Measurements from ENCODE around the gene RAB32.

- TF ChIP-seq POLR2A (IDR thresholded peaks at IDR 0.05; ENCODE audit: low read length) (no peak), GATA1 (IDR thresholded peaks at IDR 0.05; ENCODE audit: low read depth, low read length) (no peak)
Observed at GRCh38 chr6:146578054-146578453, 34.4 kb downstream of the RAB32 start.

All from erythroblast (primary cell).